ENCODE data around the gene ATP6V0A4. TPM values are rescaled to one million over a fixed set of nuclear protein-coding genes. Genes with fewer than 3 reads are reported as not detected.
"Not testable (repeated sequence)": the region's sequence is repeated elsewhere in the genome, so short reads cannot be mapped to it uniquely, and the experiment has no call there.

ATP6V0A4 gene
- total RNA-seq, 4 donors from 2014 or later: not detected

- Histone ChIP-seq H3K27me3 (no peaks in the 10 kb centered on the region), H3K9me3 (no peaks in the 10 kb centered on the region), H3K27ac (no peak overlapping the region), H3K36me3 (no peaks in the 10 kb centered on the region), H3K4me1 (no peaks in the 10 kb centered on the region), H3K4me3 (no peak overlapping the region)
- in situ Hi-C loops (cut with MboI; ENCODE audit: low pct_ligation_motif_present in 1 of 4, low pct_unique_long_range_greater_than_20kb in 1 of 4, low sequenced_read_pairs in 3 of 4) (loop anchor here (10.0 kb wide), 1 partner anchor 574 kb away; no protein-coding TSS in a partner anchor), intact Hi-C loops (cut with DNase I; ENCODE audit: low total_unique reads) (no loop called here)
- peak; percentile 85 for DNase-seq
- 24 to 31% methylated on average over 14 of the region's 14 CpGs for WGBS, 2 donors (ENCODE audit: low coverage in 1 of 2)
- TF ChIP-seq CTCF (IDR thresholded peaks at IDR 0.05) (peak; percentile 81 to 87 (median 83)), POLR2A (IDR thresholded peaks at IDR 0.05) (no peak)
These were observed 59.3 kb downstream of the ATP6V0A4 start for GRCh38 chr7:138738551-138739335.

- no peaks in the 10 kb centered on the region for H3K4me1 ChIP-seq
- in situ Hi-C loops (cut with MboI; ENCODE audit: low pct_ligation_motif_present in 1 of 4, low pct_unique_long_range_greater_than_20kb in 1 of 4, low sequenced_read_pairs in 3 of 4): loop anchor here (10.0 kb wide), 1 partner anchor 573 kb away; no protein-coding TSS in a partner anchor
- H3K27me3 ChIP-seq: no peaks in the 10 kb centered on the region
- H3K27ac ChIP-seq: no peak overlapping the region
- WGBS, 2 donors (ENCODE audit: low coverage in 1 of 2): 62 to 65% methylated on average over 3 of the region's 3 CpGs
- TF ChIP-seq EP300 (IDR thresholded peaks at IDR 0.05; ENCODE audit: low read depth): no peak
- no peak for TF ChIP-seq POLR2AphosphoS5 (IDR thresholded peaks at IDR 0.05)
- TF ChIP-seq POLR2A (IDR thresholded peaks at IDR 0.05): no peak
- no peak for TF ChIP-seq CTCF (IDR thresholded peaks at IDR 0.05)
- intact Hi-C loops (cut with DNase I; ENCODE audit: low total_unique reads): no loop called here
- no peak for DNase-seq
- H3K4me3 ChIP-seq: no peak overlapping the region
- H3K36me3 ChIP-seq: no peaks in the 10 kb centered on the region
- no peaks in the 10 kb centered on the region for H3K9me3 ChIP-seq
These were observed 59.9 kb downstream of the ATP6V0A4 start for GRCh38 chr7:138738114-138738513.

GRCh38 chr7:138735399-138735798 is 62.6 kb downstream of the ATP6V0A4 start:
- H3K4me1 ChIP-seq: no peaks in the 10 kb centered on the region
- 81% methylated on average over 6 of the region's 6 CpGs; no CpG with 5 or more reads in 1 of the 2 donors for WGBS, 2 donors (ENCODE audit: low coverage in 1 of 2)
- H3K36me3 ChIP-seq: no peaks in the 10 kb centered on the region
- H3K4me3 ChIP-seq: no peak overlapping the region
- no peak for DNase-seq
- no peaks in the 10 kb centered on the region for H3K27me3 ChIP-seq
- H3K9me3 ChIP-seq: no peaks in the 10 kb centered on the region
- TF ChIP-seq CTCF (IDR thresholded peaks at IDR 0.05): no peak
- no peak for TF ChIP-seq POLR2AphosphoS5 (IDR thresholded peaks at IDR 0.05)
- TF ChIP-seq EP300 (IDR thresholded peaks at IDR 0.05; ENCODE audit: low read depth): no peak
- no peak for TF ChIP-seq POLR2A (IDR thresholded peaks at IDR 0.05)
- intact Hi-C loops (cut with DNase I; ENCODE audit: low total_unique reads): no loop called here
- in situ Hi-C loops (cut with MboI; ENCODE audit: low pct_ligation_motif_present in 1 of 4, low pct_unique_long_range_greater_than_20kb in 1 of 4, low sequenced_read_pairs in 3 of 4): loop anchor here (10.0 kb wide), 1 partner anchor 571 kb away; no protein-coding TSS in a partner anchor
- no peak overlapping the region for H3K27ac ChIP-seq

- H3K4me1 ChIP-seq; intact Hi-C loops (cut with DNase I; ENCODE audit: low total_unique reads); H3K36me3 ChIP-seq; H3K27ac ChIP-seq; H3K9me3 ChIP-seq; H3K4me3 ChIP-seq; DNase-seq; H3K27me3 ChIP-seq: not testable (repeated sequence)
- in situ Hi-C loops (cut with MboI; ENCODE audit: low pct_ligation_motif_present in 1 of 4, low pct_unique_long_range_greater_than_20kb in 1 of 4, low sequenced_read_pairs in 3 of 4): loop anchor here (10.0 kb wide), 1 partner anchor 567 kb away; no protein-coding TSS in a partner anchor
- WGBS, 2 donors (ENCODE audit: low coverage in 1 of 2): 89 to 92% methylated on average over 2 to 5 of the region's 5 CpGs
These were observed 66.3 kb downstream of the ATP6V0A4 start for GRCh38 chr7:138731733-138732132.
